HEK293 (cell line): ENCODE data around the gene NEMP2.

Experiments
- CTCF ChIA-PET: fragments of 350-600 bp; formaldehyde crosslinking; extraction: SDS; loops from one replicate; lab custom pipeline; 2021; ENCODE audit warnings: antibody characterized with exemption; lab: Yijun Ruan, JAX
- POLR2A ChIA-PET: fragments of 300-600 bp; formaldehyde crosslinking; extraction: SDS; loops from one replicate; lab custom pipeline; 2020; ENCODE audit warnings: antibody characterized with exemption, inconsistent platforms; lab: Yijun Ruan, JAX
- H3K27ac ChIP-seq: fragments of 200-500 bp; sonication (Bioruptor generic); 2 replicates; pipeline ENCODE4 v1.5.1; 2014; ENCODE audit warnings: low read depth, low read length, control low read depth, inconsistent platforms; ENCODE audit errors: extremely low read depth
- H3K36me3 ChIP-seq, 2 experiments: fragments of 200-500 bp in 1 of 2; sonication (Bioruptor generic) in 1 of 2; 1 replicate in 1 of 2; 2 replicates in 1 of 2; pipeline ENCODE4 v1.5.1; 2014 to 2017; ENCODE audit warnings: inconsistent platforms in 2 of 2, low read length in 2 of 2; ENCODE audit not compliant: control insufficient read depth in 2 of 2, insufficient read depth in 1 of 2
- H3K4me1 ChIP-seq: fragments of 200-500 bp; sonication (Bioruptor generic); 2 replicates; pipeline ENCODE4 v1.5.1; 2014; ENCODE audit warnings: mild to moderate bottlenecking, low read length, inconsistent platforms; ENCODE audit not compliant: control insufficient read depth, insufficient read depth
- H3K4me3 ChIP-seq: 2 replicates; pipeline ENCODE4 v1.5.1; 2011; ENCODE audit warnings: low read depth, mild to moderate bottlenecking, control low read depth, low read length, moderate library complexity
- H3K9me3 ChIP-seq: fragments of 200-500 bp; sonication (Bioruptor generic); 2 replicates; pipeline ENCODE4 v1.5.1; 2014; ENCODE audit warnings: low read depth, low read length, inconsistent platforms; ENCODE audit not compliant: control insufficient read depth, insufficient read depth
- AEBP2 ChIP-seq: fragments of 450-650 bp; formaldehyde crosslinking; IDR thresholded peaks from 2 replicates; pipeline ENCODE4 v1.5.1; 2016; ENCODE audit warnings: missing biosample characterization, missing genetic modification characterization, borderline replicate concordance
- BCL6B ChIP-seq: fragments of 450-650 bp; formaldehyde crosslinking; IDR thresholded peaks from 2 replicates; pipeline ENCODE4 v1.5.1; 2017; ENCODE audit warnings: missing biosample characterization, missing genetic modification characterization
- EGR2 ChIP-seq: fragments of 450-650 bp; formaldehyde crosslinking; IDR thresholded peaks from 2 replicates; pipeline ENCODE4 v1.5.1; 2016; ENCODE audit warnings: low read depth, missing biosample characterization, missing genetic modification characterization
- GLI2 ChIP-seq: fragments of 450-650 bp; formaldehyde crosslinking; IDR thresholded peaks from 2 replicates; pipeline ENCODE4; 2017; ENCODE audit warnings: missing biosample characterization, missing genetic modification characterization, low read depth, borderline replicate concordance
- IKZF3 ChIP-seq: fragments of 450-650 bp; IDR thresholded peaks from 2 replicates; pipeline ENCODE4 v1.5.0; 2018; ENCODE audit warnings: missing biosample characterization, mild to moderate bottlenecking, missing genetic modification characterization, moderate library complexity
- INSM2 ChIP-seq: fragments of 450-650 bp; formaldehyde crosslinking; IDR thresholded peaks from 2 replicates; pipeline ENCODE4 v1.5.1; 2016; ENCODE audit warnings: missing biosample characterization, missing genetic modification characterization
- KLF10 ChIP-seq: fragments of 450-650 bp; IDR thresholded peaks from 2 replicates; pipeline ENCODE4 v1.5.1; 2018; ENCODE audit warnings: missing biosample characterization, mild to moderate bottlenecking, missing genetic modification characterization
- KLF17 ChIP-seq: fragments of 450-650 bp; formaldehyde crosslinking; IDR thresholded peaks from 2 replicates; pipeline ENCODE4 v1.5.1; 2016; ENCODE audit warnings: missing biosample characterization, missing genetic modification characterization
- MZF1 ChIP-seq: fragments of 450-650 bp; formaldehyde crosslinking; IDR thresholded peaks from 2 replicates; pipeline ENCODE4 v1.5.1; 2017; ENCODE audit warnings: missing biosample characterization, missing genetic modification characterization, borderline replicate concordance
- OSR2 ChIP-seq: fragments of 450-650 bp; formaldehyde crosslinking; IDR thresholded peaks from 2 replicates; pipeline ENCODE4 v1.5.1; 2016; ENCODE audit warnings: missing biosample characterization, missing genetic modification characterization
- ZBTB10 ChIP-seq: fragments of 450-650 bp; formaldehyde crosslinking; IDR thresholded peaks from 2 replicates; pipeline ENCODE4 v1.5.1; 2016; ENCODE audit warnings: missing biosample characterization, missing genetic modification characterization
- ZBTB49 ChIP-seq: fragments of 450-650 bp; formaldehyde crosslinking; IDR thresholded peaks from 2 replicates; pipeline ENCODE4 v1.5.1; 2016; ENCODE audit warnings: missing biosample characterization, missing genetic modification characterization, low read depth
- ZNF133 ChIP-seq: fragments of 450-650 bp; formaldehyde crosslinking; IDR thresholded peaks from 2 replicates; pipeline ENCODE4 v1.5.1; 2016; ENCODE audit warnings: missing biosample characterization, missing genetic modification characterization
- ZNF18 ChIP-seq: fragments of 450-650 bp; formaldehyde crosslinking; IDR thresholded peaks from 2 replicates; pipeline ENCODE4 v1.5.1; 2016; ENCODE audit warnings: missing biosample characterization, missing genetic modification characterization
- ZNF211 ChIP-seq: fragments of 450-650 bp; formaldehyde crosslinking; IDR thresholded peaks from 2 replicates; pipeline ENCODE4 v1.5.1; 2016; ENCODE audit warnings: low read depth, missing biosample characterization, missing genetic modification characterization
- ZNF23 ChIP-seq: fragments of 450-650 bp; formaldehyde crosslinking; IDR thresholded peaks from 2 replicates; pipeline ENCODE4 v1.5.1; 2016; ENCODE audit warnings: missing biosample characterization, missing genetic modification characterization, borderline replicate concordance
- ZNF37A ChIP-seq: fragments of 450-650 bp; IDR thresholded peaks from 2 replicates; pipeline ENCODE4 v1.5.1; 2018; ENCODE audit warnings: missing biosample characterization, missing genetic modification characterization
- ZNF449 ChIP-seq: fragments of 450-650 bp; formaldehyde crosslinking; IDR thresholded peaks from 2 replicates; pipeline ENCODE4 v1.5.1; 2017; ENCODE audit warnings: missing biosample characterization, mild to moderate bottlenecking, missing genetic modification characterization, moderate library complexity
- ZNF473 ChIP-seq: fragments of 450-650 bp; formaldehyde crosslinking; IDR thresholded peaks from 2 replicates; pipeline ENCODE4 v1.5.1; 2017; ENCODE audit warnings: missing biosample characterization, missing genetic modification characterization
- ZNF514 ChIP-seq: fragments of 450-650 bp; formaldehyde crosslinking; IDR thresholded peaks from 2 replicates; pipeline ENCODE4 v1.5.1; 2016; ENCODE audit warnings: missing biosample characterization, missing genetic modification characterization
- ZNF580 ChIP-seq: fragments of 450-650 bp; formaldehyde crosslinking; IDR thresholded peaks from 2 replicates; pipeline ENCODE4 v1.5.1; 2016; ENCODE audit warnings: missing biosample characterization, missing genetic modification characterization
- ZNF629 ChIP-seq: fragments of 450-650 bp; formaldehyde crosslinking; IDR thresholded peaks from 2 replicates; pipeline ENCODE4 v1.5.1; 2017; ENCODE audit warnings: missing biosample characterization, missing genetic modification characterization
- ZXDB ChIP-seq: fragments of 450-650 bp; formaldehyde crosslinking; IDR thresholded peaks from 2 replicates; pipeline ENCODE4 v1.5.1; 2016; ENCODE audit warnings: missing biosample characterization, missing genetic modification characterization

The NEMP2 gene

GRCh38 chr2:190553254-190553653 lies 18.7 kb upstream of the NEMP2 start (continued):
- TF ChIP-seq ZNF473 (tag by site-specific recombination) (no peak), ZNF37A (tag by site-specific recombination) (no peak), ZNF133 (tag by site-specific recombination) (no peak), EGR2 (tag by site-specific recombination) (no peak), ZNF629 (tag by site-specific recombination) (no peak), KLF10 (no peak), AEBP2 (tag by site-specific recombination) (no peak)

- CTCF ChIA-PET = no interaction called here
- POLR2A ChIA-PET = no interaction called here
- H3K4me1 ChIP-seq = no peaks in the 10 kb centered on the region
- no peak overlapping the region for H3K4me3 ChIP-seq
- no peak overlapping the region for H3K27ac ChIP-seq
- H3K36me3 ChIP-seq = no peaks in the 10 kb centered on the region
- TF ChIP-seq ZNF23 (tag by site-specific recombination) (no peak), KLF17 (no peak), ZNF18 (tag by site-specific recombination) (no peak), ZNF211 (tag by site-specific recombination) (no peak), ZBTB49 (tag by site-specific recombination) (no peak), IKZF3 (tag by site-specific recombination) (no peak), ZXDB (no peak), MZF1 (no peak), BCL6B (tag by site-specific recombination) (no peak), ZNF449 (tag by site-specific recombination) (no peak), ZNF514 (tag by site-specific recombination) (no peak), OSR2 (tag by site-specific recombination) (no peak), ZBTB10 (tag by site-specific recombination) (no peak), INSM2 (tag by site-specific recombination) (no peak), GLI2 (no peak), ZNF580 (tag by site-specific recombination) (no peak)
- no peaks in the 10 kb centered on the region for H3K9me3 ChIP-seq
These were observed 17.4 kb upstream of the NEMP2 start for GRCh38 chr2:190551928-190552327.
